Type B pancreatic cell (in vitro differentiated cells): ENCODE results near the gene ABHD3. TPM values are rescaled to one million over a fixed set of nuclear protein-coding genes. Genes with fewer than 3 reads are reported as not detected.

Source experiments
- DNase-seq: peaks from one replicate; pipeline ENCODE4 v3.0.0; 2021; ENCODE audit warnings: mixed read lengths; ENCODE audit not compliant: unreplicated experiment; ENCODE audit errors: extremely low spot score
- H3K27ac Mint-ChIP-seq: 2 replicates; pipeline ENCODE4 v1.8.0; 2021; ENCODE audit warnings: mild to moderate bottlenecking, mixed read lengths
- H3K27me3 Mint-ChIP-seq: 2 replicates; pipeline ENCODE4 v1.8.0; 2021; ENCODE audit warnings: mixed read lengths
- H3K36me3 Mint-ChIP-seq: 2 replicates; pipeline ENCODE4 v1.8.0; 2021; ENCODE audit warnings: mixed read lengths
- H3K4me1 Mint-ChIP-seq: one replicate; pipeline ENCODE4 v1.8.0; 2021; ENCODE audit warnings: mixed read lengths; ENCODE audit not compliant: unreplicated experiment
- H3K4me3 Mint-ChIP-seq: 2 replicates; pipeline ENCODE4 v1.8.0; 2021; ENCODE audit warnings: mild to moderate bottlenecking, mixed read lengths
- H3K9me3 Mint-ChIP-seq: 2 replicates; pipeline ENCODE4 v1.8.0; 2021; ENCODE audit warnings: mixed read lengths
- CTCF ChIP-seq: fragments of 200-600 bp; sonication (generic); conservative IDR thresholded peaks from 2 replicates; pipeline ENCODE4 v1.5.0; 2021; ENCODE audit warnings: antibody characterized with exemption, mild to moderate bottlenecking
- total RNA-seq: library from RNA; stranded (reverse); gene quantifications from 2 replicates; pipeline ENCODE4 v1.2.1, GENCODE V29; 2021; ENCODE audit warnings: low replicate concordance

The ABHD3 gene
- total RNA-seq, 1 donor from 2014 or later, result 23.2 TPM

- H3K9me3 Mint-ChIP-seq, result no peaks in the 10 kb centered on the region
- H3K4me1 Mint-ChIP-seq, result peaks cover 44% of the 10 kb centered on the region
- H3K27ac Mint-ChIP-seq, result no peak overlapping the region
- no peak for DNase-seq
- H3K27me3 Mint-ChIP-seq, result no peaks in the 10 kb centered on the region
- H3K36me3 Mint-ChIP-seq, result peaks cover 11% of the 10 kb centered on the region
- no peak for TF ChIP-seq CTCF
- H3K4me3 Mint-ChIP-seq, result peak overlapping the region; percentile 72
Observed at GRCh38 chr18:21743166-21743832, 38.7 kb upstream of the ABHD3 start.

- peaks cover 38% of the 10 kb centered on the region for H3K4me1 Mint-ChIP-seq
- no peak for TF ChIP-seq CTCF
- no peaks in the 10 kb centered on the region for H3K9me3 Mint-ChIP-seq
- peaks cover 11% of the 10 kb centered on the region for H3K36me3 Mint-ChIP-seq
- H3K4me3 Mint-ChIP-seq, result peak overlapping the region; percentile 91
- peak overlapping the region; percentile 58 for H3K27ac Mint-ChIP-seq
- no peak for DNase-seq
- no peaks in the 10 kb centered on the region for H3K27me3 Mint-ChIP-seq
Observed at GRCh38 chr18:21742315-21742687, 37.7 kb upstream of the ABHD3 start.

- H3K4me3 Mint-ChIP-seq, result peak overlapping the region; percentile 91
- H3K27me3 Mint-ChIP-seq, result no peaks in the 10 kb centered on the region
- no peak for TF ChIP-seq CTCF
- H3K27ac Mint-ChIP-seq, result peak overlapping the region; percentile 58
- peaks cover 11% of the 10 kb centered on the region for H3K36me3 Mint-ChIP-seq
- no peak for DNase-seq
- peaks cover 34% of the 10 kb centered on the region for H3K4me1 Mint-ChIP-seq
- no peaks in the 10 kb centered on the region for H3K9me3 Mint-ChIP-seq
Observed at GRCh38 chr18:21741562-21742314, 37.2 kb upstream of the ABHD3 start.

- H3K27ac Mint-ChIP-seq, result no peak overlapping the region
- H3K4me1 Mint-ChIP-seq, result peaks cover 30% of the 10 kb centered on the region
- no peak for DNase-seq
- H3K9me3 Mint-ChIP-seq, result no peaks in the 10 kb centered on the region
- no peak for TF ChIP-seq CTCF
- peak overlapping the region; percentile 91 for H3K4me3 Mint-ChIP-seq
- H3K36me3 Mint-ChIP-seq, result peaks cover 11% of the 10 kb centered on the region
- H3K27me3 Mint-ChIP-seq, result no peaks in the 10 kb centered on the region
Observed at GRCh38 chr18:21741312-21741561, 36.7 kb upstream of the ABHD3 start.

- Mint-ChIP-seq H3K9me3 (no peaks in the 10 kb centered on the region), H3K27me3 (no peaks in the 10 kb centered on the region), H3K36me3 (peaks cover 11% of the 10 kb centered on the region), H3K4me1 (peaks cover 28% of the 10 kb centered on the region), H3K27ac (peak within 1 kb of the TSS; percentile 96), H3K4me3 (peak within 1 kb of the TSS; percentile 93)
- TF ChIP-seq CTCF, result no peak
- DNase-seq, result peak; percentile 100
Observed at GRCh38 chr18:21740538-21741311, 36.2 kb upstream of the ABHD3 start, which contains the start of gene MIB1. Gene MIB1, plus strand, starts transcription at chr18:21740792. Its CDS starts 792 bp downstream, at chr18:21741584.
